ENCODE data around the gene CDK5RAP2.

DNA sequence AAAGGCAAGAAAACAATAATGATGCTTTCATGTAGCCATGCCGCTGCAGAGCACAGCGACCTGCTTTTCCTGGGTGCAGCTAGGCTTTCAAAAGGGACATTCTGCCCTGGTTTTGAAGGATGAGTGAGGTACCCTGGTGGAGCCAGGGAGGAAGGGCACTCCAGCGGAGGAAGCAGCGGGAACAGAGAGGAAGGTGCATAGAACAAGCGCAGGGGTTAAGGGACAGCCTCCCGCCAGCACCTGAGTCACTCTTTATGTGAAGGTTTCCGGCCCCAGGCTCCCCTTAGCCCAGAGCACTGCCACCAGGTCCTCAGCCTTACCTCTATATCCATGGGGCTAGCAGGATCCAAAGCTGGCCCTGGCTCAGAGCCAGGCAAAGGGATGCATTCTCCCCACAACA, 221.1 kb downstream of the CDK5RAP2 start:
- TF ChIP-seq, protein P1, sequence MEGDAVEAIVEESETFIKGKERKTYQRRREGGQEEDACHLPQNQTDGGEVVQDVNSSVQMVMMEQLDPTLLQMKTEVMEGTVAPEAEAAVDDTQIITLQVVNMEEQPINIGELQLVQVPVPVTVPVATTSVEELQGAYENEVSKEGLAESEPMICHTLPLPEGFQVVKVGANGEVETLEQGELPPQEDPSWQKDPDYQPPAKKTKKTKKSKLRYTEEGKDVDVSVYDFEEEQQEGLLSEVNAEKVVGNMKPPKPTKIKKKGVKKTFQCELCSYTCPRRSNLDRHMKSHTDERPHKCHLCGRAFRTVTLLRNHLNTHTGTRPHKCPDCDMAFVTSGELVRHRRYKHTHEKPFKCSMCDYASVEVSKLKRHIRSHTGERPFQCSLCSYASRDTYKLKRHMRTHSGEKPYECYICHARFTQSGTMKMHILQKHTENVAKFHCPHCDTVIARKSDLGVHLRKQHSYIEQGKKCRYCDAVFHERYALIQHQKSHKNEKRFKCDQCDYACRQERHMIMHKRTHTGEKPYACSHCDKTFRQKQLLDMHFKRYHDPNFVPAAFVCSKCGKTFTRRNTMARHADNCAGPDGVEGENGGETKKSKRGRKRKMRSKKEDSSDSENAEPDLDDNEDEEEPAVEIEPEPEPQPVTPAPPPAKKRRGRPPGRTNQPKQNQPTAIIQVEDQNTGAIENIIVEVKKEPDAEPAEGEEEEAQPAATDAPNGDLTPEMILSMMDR (optimal IDR thresholded peaks at IDR 0.05 in 1 of 3, IDR thresholded peaks at IDR 0.05 in 1 of 3, conservative IDR thresholded peaks at IDR 0.05 in 1 of 3; ENCODE audit: extremely low read depth in 1 of 3, insufficient read depth in 2 of 3, low read length in 3 of 3): no peak
- no peak for TF ChIP-seq EZH2 (IDR thresholded peaks at IDR 0.05; ENCODE audit: low read length)
